Activated CD4-positive, alpha-beta T cell treated with anti-CD3 and anti-CD28 coated beads, Interleukin-2, amount 10 ng/mL, durations not matched to agents 7 days and 5 days (primary cell): ENCODE data around the gene PIK3CA. TPM values are rescaled to one million over a fixed set of nuclear protein-coding genes. Genes with fewer than 3 reads are reported as not detected.

Source experiments
- CTCF ChIA-PET: fragments of 350-600 bp; sonication (Branson Sonifier 250); formaldehyde crosslinking; loops from one replicate; lab custom pipeline; 2021; ENCODE audit warnings: antibody characterized with exemption; lab: Charles Lee
- POLR2A ChIA-PET: fragments of 350-600 bp; sonication (Branson Sonifier 250); formaldehyde crosslinking; loops from one replicate; lab custom pipeline; 2021; ENCODE audit warnings: antibody characterized with exemption; lab: Charles Lee
- DNase-seq: peaks from one replicate; pipeline ENCODE4 v3.0.0-alpha.2; 2020
- H3K27ac Mint-ChIP-seq: one replicate; pipeline ENCODE4 v1.8.0; 2021; ENCODE audit warnings: mild to moderate bottlenecking, moderate library complexity, mixed read lengths
- H3K27me3 Mint-ChIP-seq: one replicate; pipeline ENCODE4 v1.8.0; 2021; ENCODE audit warnings: mixed read lengths
- H3K36me3 Mint-ChIP-seq: one replicate; pipeline ENCODE4 v1.8.0; 2021; ENCODE audit warnings: low read depth, mixed read lengths
- H3K4me1 Mint-ChIP-seq: one replicate; pipeline ENCODE4 v1.8.0; 2021; ENCODE audit warnings: mixed read lengths
- H3K4me3 Mint-ChIP-seq: one replicate; pipeline ENCODE4 v1.8.0; 2021; ENCODE audit warnings: mild to moderate bottlenecking, moderate library complexity, mixed read lengths
- H3K9me3 Mint-ChIP-seq: one replicate; pipeline ENCODE4 v1.8.0; 2021; ENCODE audit warnings: mixed read lengths
- total RNA-seq, 2 experiments: library from RNA; stranded (reverse); gene quantifications; one replicate each; pipeline ENCODE4 v1.2.3, GENCODE V29; 2021

PIK3CA gene
- total RNA-seq, 2 experiments from 2014 or later, result 23.4 to 28.0 TPM

- Mint-ChIP-seq H3K9me3 (peaks cover 5% of the 10 kb centered on the region), H3K27me3 (no peaks in the 10 kb centered on the region), H3K36me3 (peaks cover 7% of the 10 kb centered on the region), H3K27ac (no peak overlapping the region), H3K4me3 (no peak overlapping the region), H3K4me1 (peaks cover 11% of the 10 kb centered on the region)
- CTCF ChIA-PET, result no interaction called here
- DNase-seq, result no peak
- POLR2A ChIA-PET, result no interaction called here
These were observed 16.7 kb downstream of the PIK3CA start for GRCh38 chr3:179164857-179165256.

GRCh38 chr3:179166561-179167201 lies 18.5 kb downstream of the PIK3CA start:
- no peaks in the 10 kb centered on the region for H3K27me3 Mint-ChIP-seq
- H3K9me3 Mint-ChIP-seq, result peaks cover 7% of the 10 kb centered on the region
- H3K4me1 Mint-ChIP-seq, result peaks cover 2% of the 10 kb centered on the region
- no peak overlapping the region for H3K4me3 Mint-ChIP-seq
- ChIA-PET POLR2A (no interaction called here), CTCF (interaction anchor here (0.6 to 0.7 kb wide), 3 partner anchors 95 to 151 kb away, joined by 3 to 4 read pairs (median 3); no protein-coding TSS in a partner anchor)
- peaks cover 8% of the 10 kb centered on the region for H3K36me3 Mint-ChIP-seq
- H3K27ac Mint-ChIP-seq, result no peak overlapping the region
- DNase-seq, result no peak

GRCh38 chr3:179168918-179169317 lies 20.8 kb downstream of the PIK3CA start:
- ChIA-PET POLR2A (no interaction called here), CTCF (no interaction called here)
- Mint-ChIP-seq H3K36me3 (peaks cover 8% of the 10 kb centered on the region), H3K27ac (no peak overlapping the region), H3K4me3 (no peak overlapping the region), H3K9me3 (peaks cover 7% of the 10 kb centered on the region), H3K4me1 (peaks cover 2% of the 10 kb centered on the region), H3K27me3 (no peaks in the 10 kb centered on the region)
- no peak for DNase-seq

- ChIA-PET CTCF (no interaction called here), POLR2A (no interaction called here)
- Mint-ChIP-seq H3K36me3 (peaks cover 14% of the 10 kb centered on the region), H3K27me3 (no peaks in the 10 kb centered on the region), H3K27ac (no peak overlapping the region), H3K4me3 (no peak overlapping the region), H3K9me3 (peaks cover 7% of the 10 kb centered on the region), H3K4me1 (peaks cover 13% of the 10 kb centered on the region)
- DNase-seq, result no peak
These were observed 24.4 kb downstream of the PIK3CA start for GRCh38 chr3:179172546-179172945.

GRCh38 chr3:179174316-179174715 lies 26.2 kb downstream of the PIK3CA start:
- DNase-seq, result no peak
- peaks cover 2% of the 10 kb centered on the region for H3K9me3 Mint-ChIP-seq
- H3K4me3 Mint-ChIP-seq, result no peak overlapping the region
- no peaks in the 10 kb centered on the region for H3K27me3 Mint-ChIP-seq
- no peak overlapping the region for H3K27ac Mint-ChIP-seq
- H3K4me1 Mint-ChIP-seq, result peaks cover 13% of the 10 kb centered on the region
- ChIA-PET POLR2A (interaction anchor here (0.6 kb wide), 1 partner anchor 144 kb away, joined by 5 read pairs; no protein-coding TSS in a partner anchor), CTCF (no interaction called here)
- H3K36me3 Mint-ChIP-seq, result peaks cover 13% of the 10 kb centered on the region

- ChIA-PET POLR2A (no interaction called here), CTCF (interaction anchor here (1.5 kb wide), 1 partner anchor 11 kb away, joined by 3 read pairs; no protein-coding TSS in a partner anchor)
- H3K4me1 Mint-ChIP-seq, result peaks cover 13% of the 10 kb centered on the region
- H3K9me3 Mint-ChIP-seq, result peaks cover 2% of the 10 kb centered on the region
- H3K36me3 Mint-ChIP-seq, result peaks cover 7% of the 10 kb centered on the region
- no peak overlapping the region for H3K4me3 Mint-ChIP-seq
- no peaks in the 10 kb centered on the region for H3K27me3 Mint-ChIP-seq
- no peak for DNase-seq
- no peak overlapping the region for H3K27ac Mint-ChIP-seq
These were observed 26.7 kb downstream of the PIK3CA start for GRCh38 chr3:179174898-179175297.

GRCh38 chr3:179175358-179175757 lies 27.2 kb downstream of the PIK3CA start:
- peaks cover 13% of the 10 kb centered on the region for H3K4me1 Mint-ChIP-seq
- ChIA-PET POLR2A (interaction anchor here (0.6 kb wide), 1 partner anchor 82 kb away, joined by 3 read pairs; no protein-coding TSS in a partner anchor), CTCF (interaction anchor here (1.5 kb wide), 1 partner anchor 10 kb away, joined by 3 read pairs; no protein-coding TSS in a partner anchor)
- H3K4me3 Mint-ChIP-seq, result no peak overlapping the region
- DNase-seq, result no peak
- no peaks in the 10 kb centered on the region for H3K27me3 Mint-ChIP-seq
- no peak overlapping the region for H3K27ac Mint-ChIP-seq
- H3K9me3 Mint-ChIP-seq, result peaks cover 2% of the 10 kb centered on the region
- peaks cover 5% of the 10 kb centered on the region for H3K36me3 Mint-ChIP-seq

- ChIA-PET CTCF (interaction anchor here (0.6 kb wide), 1 partner anchor 65 kb away, joined by 3 read pairs; no protein-coding TSS in a partner anchor), POLR2A (no interaction called here)
- no peaks in the 10 kb centered on the region for H3K27me3 Mint-ChIP-seq
- no peak for DNase-seq
- H3K4me1 Mint-ChIP-seq, result peaks cover 18% of the 10 kb centered on the region
- H3K36me3 Mint-ChIP-seq, result peaks cover 5% of the 10 kb centered on the region
- H3K27ac Mint-ChIP-seq, result no peak overlapping the region
- no peaks in the 10 kb centered on the region for H3K9me3 Mint-ChIP-seq
- H3K4me3 Mint-ChIP-seq, result no peak overlapping the region
These were observed 29.5 kb downstream of the PIK3CA start for GRCh38 chr3:179177611-179178010.

- POLR2A ChIA-PET, result no interaction called here
- CTCF ChIA-PET, result interaction anchor here (0.6 kb wide), 1 partner anchor 94 kb away, joined by 3 read pairs; no protein-coding TSS in a partner anchor
- H3K4me3 Mint-ChIP-seq, result no peak overlapping the region
These were observed 31.1 kb downstream of the PIK3CA start for GRCh38 chr3:179179256-179179655.

GRCh38 chr3:179179979-179180759 lies 32.0 kb downstream of the PIK3CA start:
- Mint-ChIP-seq H3K4me3 (no peak overlapping the region), H3K27ac (no peak overlapping the region), H3K9me3 (no peaks in the 10 kb centered on the region), H3K36me3 (peaks cover 4% of the 10 kb centered on the region), H3K27me3 (no peaks in the 10 kb centered on the region), H3K4me1 (peaks cover 13% of the 10 kb centered on the region)
- POLR2A ChIA-PET, result no interaction called here
- no peak for DNase-seq
- CTCF ChIA-PET, result no interaction called here

More at GRCh38 chr3:179179256-179179655, 31.1 kb downstream of the PIK3CA start:
- no peaks in the 10 kb centered on the region for H3K27me3 Mint-ChIP-seq
- no peak overlapping the region for H3K27ac Mint-ChIP-seq
- H3K36me3 Mint-ChIP-seq, result peaks cover 8% of the 10 kb centered on the region
- H3K9me3 Mint-ChIP-seq, result no peaks in the 10 kb centered on the region
- DNase-seq, result no peak
- H3K4me1 Mint-ChIP-seq, result peaks cover 21% of the 10 kb centered on the region

GRCh38 chr3:179181021-179181472 lies 32.9 kb downstream of the PIK3CA start:
- POLR2A ChIA-PET, result no interaction called here
- H3K4me1 Mint-ChIP-seq, result peaks cover 8% of the 10 kb centered on the region

GRCh38 chr3:179181993-179182551 lies 33.9 kb downstream of the PIK3CA start:
- peaks cover 4% of the 10 kb centered on the region for H3K36me3 Mint-ChIP-seq
- H3K4me3 Mint-ChIP-seq, result no peak overlapping the region
- no peak overlapping the region for H3K27ac Mint-ChIP-seq
- ChIA-PET POLR2A (no interaction called here), CTCF (no interaction called here)
- no peak for DNase-seq
- H3K4me1 Mint-ChIP-seq, result peaks cover 8% of the 10 kb centered on the region
- H3K9me3 Mint-ChIP-seq, result no peaks in the 10 kb centered on the region
- no peaks in the 10 kb centered on the region for H3K27me3 Mint-ChIP-seq

More at GRCh38 chr3:179181021-179181472, 32.9 kb downstream of the PIK3CA start:
- no peak for DNase-seq
- Mint-ChIP-seq H3K27ac (no peak overlapping the region), H3K36me3 (peaks cover 4% of the 10 kb centered on the region), H3K27me3 (no peaks in the 10 kb centered on the region), H3K9me3 (no peaks in the 10 kb centered on the region), H3K4me3 (no peak overlapping the region)
- CTCF ChIA-PET, result no interaction called here
